ENCODE results near the gene OGFOD2.
"Not testable (repeated sequence)": the region's sequence is repeated elsewhere in the genome, so short reads cannot be mapped to it uniquely, and the experiment has no call there.

The OGFOD2 gene

DNA sequence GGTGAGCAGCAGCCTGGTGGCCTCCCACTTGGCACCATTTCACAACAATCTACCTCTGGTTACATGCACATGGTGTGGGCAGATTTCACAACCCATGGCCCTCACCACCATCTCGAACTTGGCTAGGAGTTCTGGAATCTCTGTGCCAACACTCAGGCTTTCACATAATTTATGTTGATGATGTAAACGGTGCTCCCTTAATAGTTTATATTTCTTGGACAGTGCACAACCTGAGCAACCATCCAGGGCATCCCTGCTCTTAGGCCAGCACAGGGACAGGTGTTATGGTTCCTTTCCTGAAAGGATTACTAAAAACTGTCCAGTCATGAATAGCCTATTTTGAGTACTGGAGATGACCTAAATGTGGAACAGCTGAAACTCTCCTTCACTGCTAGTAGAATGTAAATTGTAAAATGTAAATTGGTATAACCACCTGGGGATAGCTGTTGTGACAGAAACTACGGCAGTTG is 37.4 kb upstream of the OGFOD2 start:
- peak overlapping the region; percentile 72 for H3K27ac ChIP-seq
- H3K79me2 ChIP-seq (ENCODE audit: insufficient read depth, low read depth), result no peaks in the 10 kb centered on the region

DNA sequence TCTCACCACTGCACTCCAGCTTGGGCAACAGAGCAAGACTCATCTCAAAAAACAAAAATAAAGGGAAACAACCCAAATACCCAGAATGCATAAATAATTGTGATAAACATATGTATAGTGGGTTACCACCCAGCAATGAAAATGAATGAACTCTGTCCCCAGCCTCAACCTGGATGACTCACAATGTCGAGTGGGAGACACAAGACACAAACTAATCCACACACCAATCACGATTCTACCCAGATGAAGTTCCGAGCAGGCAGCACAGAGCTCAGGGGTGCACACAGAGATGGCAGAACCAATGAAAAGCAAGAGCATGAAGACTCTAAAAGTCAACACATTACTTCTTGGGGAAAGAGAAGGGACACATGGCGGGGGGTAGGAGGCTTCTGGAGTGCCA is 35.9 kb upstream of the OGFOD2 start:
- Histone ChIP-seq H3K27me3 (ENCODE audit: insufficient read depth, low read depth) (no peaks in the 10 kb centered on the region), H3K79me2 (ENCODE audit: insufficient read depth, low read depth) (no peaks in the 10 kb centered on the region)
- TF ChIP-seq, protein P1, sequence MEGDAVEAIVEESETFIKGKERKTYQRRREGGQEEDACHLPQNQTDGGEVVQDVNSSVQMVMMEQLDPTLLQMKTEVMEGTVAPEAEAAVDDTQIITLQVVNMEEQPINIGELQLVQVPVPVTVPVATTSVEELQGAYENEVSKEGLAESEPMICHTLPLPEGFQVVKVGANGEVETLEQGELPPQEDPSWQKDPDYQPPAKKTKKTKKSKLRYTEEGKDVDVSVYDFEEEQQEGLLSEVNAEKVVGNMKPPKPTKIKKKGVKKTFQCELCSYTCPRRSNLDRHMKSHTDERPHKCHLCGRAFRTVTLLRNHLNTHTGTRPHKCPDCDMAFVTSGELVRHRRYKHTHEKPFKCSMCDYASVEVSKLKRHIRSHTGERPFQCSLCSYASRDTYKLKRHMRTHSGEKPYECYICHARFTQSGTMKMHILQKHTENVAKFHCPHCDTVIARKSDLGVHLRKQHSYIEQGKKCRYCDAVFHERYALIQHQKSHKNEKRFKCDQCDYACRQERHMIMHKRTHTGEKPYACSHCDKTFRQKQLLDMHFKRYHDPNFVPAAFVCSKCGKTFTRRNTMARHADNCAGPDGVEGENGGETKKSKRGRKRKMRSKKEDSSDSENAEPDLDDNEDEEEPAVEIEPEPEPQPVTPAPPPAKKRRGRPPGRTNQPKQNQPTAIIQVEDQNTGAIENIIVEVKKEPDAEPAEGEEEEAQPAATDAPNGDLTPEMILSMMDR (conservative IDR thresholded peaks at IDR 0.05; ENCODE audit: low read depth, low read length), result no peak

More for the DNA sequence above, 37.4 kb upstream of the OGFOD2 start:
- H3K4me2 ChIP-seq, result peak overlapping the region; percentile 37
- TF ChIP-seq, protein P1 (conservative IDR thresholded peaks at IDR 0.05; ENCODE audit: low read depth, low read length), result no peak
- H3K36me3 ChIP-seq (ENCODE audit: insufficient read depth), result no peaks in the 10 kb centered on the region
- H3K4me1 ChIP-seq (ENCODE audit: low read depth, poor library complexity, severe bottlenecking), result peaks cover 67% of the 10 kb centered on the region
- H3K27me3 ChIP-seq (ENCODE audit: insufficient read depth, low read depth), result no peaks in the 10 kb centered on the region
- H4K20me1 ChIP-seq (ENCODE audit: insufficient read depth), result no peaks in the 10 kb centered on the region
- peak overlapping the region; percentile 5; the same call in 1 of the 2 replicates for H3K9ac ChIP-seq
- H3K4me3 ChIP-seq (IDR thresholded peaks at IDR 0.05; ENCODE audit: insufficient read depth, low read depth, low read length), result no peak overlapping the region
- H2AFZ ChIP-seq (ENCODE audit: low read depth), result peak overlapping the region; percentile 5; the same call in 1 of the 2 replicates

DNA sequence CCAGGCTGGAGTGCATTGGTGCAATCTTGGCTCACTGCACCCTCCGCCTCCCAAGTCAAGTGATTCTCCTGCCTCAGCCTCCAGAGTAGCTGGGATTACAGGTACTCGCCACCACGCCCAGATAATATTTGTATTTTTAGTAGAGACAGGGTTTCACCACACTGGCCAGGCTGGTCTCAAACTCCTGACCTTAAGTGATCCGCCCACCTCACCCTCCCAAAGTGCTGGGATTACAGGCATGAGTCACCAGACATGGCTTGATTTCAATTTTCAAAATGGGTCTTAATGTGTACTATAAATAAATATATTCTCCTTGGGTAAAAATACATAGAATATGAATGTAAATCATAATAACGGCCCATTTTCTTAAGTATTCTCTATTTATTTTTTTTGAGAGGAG is 33.7 kb upstream of the OGFOD2 start:
- H3K4me2 ChIP-seq, H3K27ac ChIP-seq: not testable (repeated sequence)

More for the DNA sequence above, 35.9 kb upstream of the OGFOD2 start:
- H3K4me3 ChIP-seq (IDR thresholded peaks at IDR 0.05; ENCODE audit: insufficient read depth, low read depth, low read length), result no peak overlapping the region
- peaks cover 67% of the 10 kb centered on the region for H3K4me1 ChIP-seq (ENCODE audit: low read depth, poor library complexity, severe bottlenecking)
- no peak overlapping the region for H2AFZ ChIP-seq (ENCODE audit: low read depth)
- no peak overlapping the region for H3K9ac ChIP-seq
- no peaks in the 10 kb centered on the region for H4K20me1 ChIP-seq (ENCODE audit: insufficient read depth)
- no peaks in the 10 kb centered on the region for H3K36me3 ChIP-seq (ENCODE audit: insufficient read depth)
- no peak overlapping the region for H3K27ac ChIP-seq
- H3K4me2 ChIP-seq, result no peak overlapping the region

DNA sequence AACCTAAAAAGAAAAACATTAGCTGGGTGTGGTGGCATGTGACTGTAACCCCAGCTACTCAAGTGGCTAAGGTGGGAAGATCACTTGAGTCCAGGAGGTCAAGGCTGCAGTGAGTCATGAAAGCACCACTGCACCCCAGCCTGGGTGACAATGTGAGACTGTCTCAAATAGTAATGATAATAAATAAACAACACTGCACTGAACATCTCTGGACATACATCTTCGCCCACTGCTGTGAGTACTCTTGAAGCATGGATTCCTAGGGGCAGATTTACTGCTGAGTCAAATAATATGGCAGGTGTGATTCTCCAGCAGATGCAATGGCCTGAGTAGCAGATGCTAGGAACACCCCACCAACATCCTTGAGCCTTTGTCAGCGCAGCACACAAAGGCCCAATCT is 32.4 kb upstream of the OGFOD2 start:
- H3K4me1 ChIP-seq (ENCODE audit: low read depth, poor library complexity, severe bottlenecking), result peaks cover 32% of the 10 kb centered on the region
- no peak overlapping the region for H3K4me3 ChIP-seq (IDR thresholded peaks at IDR 0.05; ENCODE audit: insufficient read depth, low read depth, low read length)
- no peaks in the 10 kb centered on the region for H3K79me2 ChIP-seq (ENCODE audit: insufficient read depth, low read depth)
- no peaks in the 10 kb centered on the region for H3K27me3 ChIP-seq (ENCODE audit: insufficient read depth, low read depth)
- H4K20me1 ChIP-seq (ENCODE audit: insufficient read depth), result no peaks in the 10 kb centered on the region
- no peaks in the 10 kb centered on the region for H3K36me3 ChIP-seq (ENCODE audit: insufficient read depth)
- no peak overlapping the region for H3K27ac ChIP-seq
- no peak overlapping the region for H2AFZ ChIP-seq (ENCODE audit: low read depth)
- no peak overlapping the region for H3K9ac ChIP-seq
- TF ChIP-seq, protein P1 (conservative IDR thresholded peaks at IDR 0.05; ENCODE audit: low read depth, low read length), result no peak
- no peak overlapping the region for H3K4me2 ChIP-seq

More for the DNA sequence above, 33.7 kb upstream of the OGFOD2 start:
- not testable (repeated sequence) for H3K4me3 ChIP-seq (IDR thresholded peaks at IDR 0.05; ENCODE audit: insufficient read depth, low read depth, low read length); H4K20me1 ChIP-seq (ENCODE audit: insufficient read depth); H3K79me2 ChIP-seq (ENCODE audit: insufficient read depth, low read depth); H2AFZ ChIP-seq (ENCODE audit: low read depth); H3K27me3 ChIP-seq (ENCODE audit: insufficient read depth, low read depth); H3K36me3 ChIP-seq (ENCODE audit: insufficient read depth); H3K9ac ChIP-seq
- peaks cover 45% of the 10 kb centered on the region for H3K4me1 ChIP-seq (ENCODE audit: low read depth, poor library complexity, severe bottlenecking)

DNA sequence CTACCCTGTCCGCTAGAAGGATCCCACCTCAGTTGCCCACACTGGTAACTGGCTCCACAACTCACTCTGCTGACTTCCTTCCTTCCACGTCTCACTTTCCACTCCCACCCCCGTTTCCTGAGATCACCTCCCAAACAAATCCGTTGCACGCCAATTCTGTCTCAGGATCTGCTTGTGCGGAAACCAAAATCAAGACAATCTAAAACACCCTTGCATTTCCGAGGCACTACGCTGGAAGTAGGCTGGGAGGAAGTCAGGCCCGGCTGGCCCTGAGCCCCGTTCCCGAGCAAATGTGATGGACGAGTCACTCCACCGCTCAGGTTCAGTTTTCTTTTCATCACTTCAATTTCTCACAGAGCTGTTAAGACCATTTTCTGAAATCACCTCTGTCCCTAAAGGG is 31.8 kb upstream of the OGFOD2 start:
- Histone ChIP-seq H3K4me3 (IDR thresholded peaks at IDR 0.05; ENCODE audit: insufficient read depth, low read depth, low read length) (no peak overlapping the region), H3K4me1 (ENCODE audit: low read depth, poor library complexity, severe bottlenecking) (peaks cover 26% of the 10 kb centered on the region), H2AFZ (ENCODE audit: low read depth) (no peak overlapping the region), H3K4me2 (no peak overlapping the region), H3K36me3 (ENCODE audit: insufficient read depth) (no peaks in the 10 kb centered on the region), H3K9ac (no peak overlapping the region), H3K27ac (no peak overlapping the region), H3K27me3 (ENCODE audit: insufficient read depth, low read depth) (no peaks in the 10 kb centered on the region), H3K79me2 (ENCODE audit: insufficient read depth, low read depth) (no peaks in the 10 kb centered on the region), H4K20me1 (ENCODE audit: insufficient read depth) (no peaks in the 10 kb centered on the region)
- TF ChIP-seq, protein P1 (conservative IDR thresholded peaks at IDR 0.05; ENCODE audit: low read depth, low read length), result no peak

Data from KMS-11 (cell line).